WTC11 (cell line): ENCODE results near the gene FBLN7.

Source experiments
- ESRRA ChIP-seq: sonication (generic); formaldehyde crosslinking; IDR thresholded peaks from 2 replicates; pipeline ENCODE4 v1.8.1; 2022; ENCODE audit warnings: mild to moderate bottlenecking, missing genetic modification reagents, borderline replicate concordance
- NFE2L1 ChIP-seq: sonication (generic); formaldehyde crosslinking; IDR thresholded peaks from 2 replicates; pipeline ENCODE4 v1.8.1; 2023; ENCODE audit warnings: missing genetic modification reagents
- NR2C2 ChIP-seq: sonication (generic); formaldehyde crosslinking; IDR thresholded peaks from 2 replicates; pipeline ENCODE4 v1.8.0; 2022; ENCODE audit warnings: mild to moderate bottlenecking, missing genetic modification reagents
- TEAD4 ChIP-seq: sonication (generic); formaldehyde crosslinking; IDR thresholded peaks from 2 replicates; pipeline ENCODE4 v1.8.0; 2022; ENCODE audit warnings: mild to moderate bottlenecking, missing genetic modification reagents
- ZNF121 ChIP-seq: sonication (generic); formaldehyde crosslinking; IDR thresholded peaks from 2 replicates; pipeline ENCODE4 v1.8.0; 2023; ENCODE audit warnings: missing genetic modification reagents
- ZNF317 ChIP-seq: sonication (generic); formaldehyde crosslinking; IDR thresholded peaks from 2 replicates; pipeline ENCODE4 v1.8.1; 2023; ENCODE audit warnings: low read depth, mild to moderate bottlenecking, moderate library complexity, missing genetic modification reagents, borderline replicate concordance
- TF ChIP-seq, protein P1 (sequence below): sonication (generic); formaldehyde crosslinking; IDR thresholded peaks from 2 replicates; pipeline ENCODE4 v1.8.1; 2022; ENCODE audit warnings: low read depth, mild to moderate bottlenecking, moderate library complexity, missing genetic modification reagents, borderline replicate concordance
- TF ChIP-seq, protein P2 (sequence below): fragments of 250-450 bp; sonication (Bioruptor Pico); IDR thresholded peaks from 2 replicates; pipeline ENCODE4 v1.9.0; 2021; ENCODE audit warnings: mild to moderate bottlenecking
- TF ChIP-seq, protein P3 (sequence below): fragments of 200-600 bp; IDR thresholded peaks from 2 replicates; pipeline ENCODE4 v1.8.0; 2022; ENCODE audit warnings: antibody characterized with exemption
- TF ChIP-seq, protein P4 (sequence below): sonication (generic); formaldehyde crosslinking; IDR thresholded peaks from 2 replicates; pipeline ENCODE4 v1.8.1; 2023; ENCODE audit warnings: mild to moderate bottlenecking, moderate library complexity, missing genetic modification reagents

DNA sequence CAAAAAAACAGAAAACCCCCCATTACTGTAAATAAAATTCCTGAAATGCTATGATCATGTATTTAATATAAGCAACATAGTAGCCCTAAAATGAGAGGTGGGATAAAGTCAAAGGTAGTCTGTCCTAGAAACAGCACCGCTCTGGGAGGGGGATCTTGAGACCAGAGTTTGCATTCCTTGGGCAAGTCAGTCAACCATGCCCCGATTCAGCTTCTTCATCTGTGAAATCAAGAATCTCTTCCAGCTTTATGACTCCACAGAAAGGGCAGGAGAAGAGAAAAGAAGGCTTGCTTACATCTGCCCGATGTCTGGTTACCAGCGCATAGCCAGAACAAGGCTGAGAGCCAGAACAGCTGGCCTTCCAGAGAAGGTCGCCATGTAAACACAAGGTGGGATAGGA lies 2.1 kb upstream of the FBLN7 start:
- TF ChIP-seq, protein P1, sequence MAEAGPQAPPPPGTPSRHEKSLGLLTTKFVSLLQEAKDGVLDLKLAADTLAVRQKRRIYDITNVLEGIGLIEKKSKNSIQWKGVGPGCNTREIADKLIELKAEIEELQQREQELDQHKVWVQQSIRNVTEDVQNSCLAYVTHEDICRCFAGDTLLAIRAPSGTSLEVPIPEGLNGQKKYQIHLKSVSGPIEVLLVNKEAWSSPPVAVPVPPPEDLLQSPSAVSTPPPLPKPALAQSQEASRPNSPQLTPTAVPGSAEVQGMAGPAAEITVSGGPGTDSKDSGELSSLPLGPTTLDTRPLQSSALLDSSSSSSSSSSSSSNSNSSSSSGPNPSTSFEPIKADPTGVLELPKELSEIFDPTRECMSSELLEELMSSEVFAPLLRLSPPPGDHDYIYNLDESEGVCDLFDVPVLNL (CRISPR knock-in tag), result no peak
- TF ChIP-seq TEAD4 (CRISPR knock-in tag) (no peak), ZNF317 (CRISPR knock-in tag) (no peak), NR2C2 (CRISPR knock-in tag) (no peak), ESRRA (CRISPR knock-in tag) (no peak), NFE2L1 (no peak), ZNF121 (CRISPR knock-in tag) (no peak)
- TF ChIP-seq, protein P2, sequence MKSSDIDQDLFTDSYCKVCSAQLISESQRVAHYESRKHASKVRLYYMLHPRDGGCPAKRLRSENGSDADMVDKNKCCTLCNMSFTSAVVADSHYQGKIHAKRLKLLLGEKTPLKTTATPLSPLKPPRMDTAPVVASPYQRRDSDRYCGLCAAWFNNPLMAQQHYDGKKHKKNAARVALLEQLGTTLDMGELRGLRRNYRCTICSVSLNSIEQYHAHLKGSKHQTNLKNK (CRISPR knock-in tag), result no peak
- TF ChIP-seq, protein P3, sequence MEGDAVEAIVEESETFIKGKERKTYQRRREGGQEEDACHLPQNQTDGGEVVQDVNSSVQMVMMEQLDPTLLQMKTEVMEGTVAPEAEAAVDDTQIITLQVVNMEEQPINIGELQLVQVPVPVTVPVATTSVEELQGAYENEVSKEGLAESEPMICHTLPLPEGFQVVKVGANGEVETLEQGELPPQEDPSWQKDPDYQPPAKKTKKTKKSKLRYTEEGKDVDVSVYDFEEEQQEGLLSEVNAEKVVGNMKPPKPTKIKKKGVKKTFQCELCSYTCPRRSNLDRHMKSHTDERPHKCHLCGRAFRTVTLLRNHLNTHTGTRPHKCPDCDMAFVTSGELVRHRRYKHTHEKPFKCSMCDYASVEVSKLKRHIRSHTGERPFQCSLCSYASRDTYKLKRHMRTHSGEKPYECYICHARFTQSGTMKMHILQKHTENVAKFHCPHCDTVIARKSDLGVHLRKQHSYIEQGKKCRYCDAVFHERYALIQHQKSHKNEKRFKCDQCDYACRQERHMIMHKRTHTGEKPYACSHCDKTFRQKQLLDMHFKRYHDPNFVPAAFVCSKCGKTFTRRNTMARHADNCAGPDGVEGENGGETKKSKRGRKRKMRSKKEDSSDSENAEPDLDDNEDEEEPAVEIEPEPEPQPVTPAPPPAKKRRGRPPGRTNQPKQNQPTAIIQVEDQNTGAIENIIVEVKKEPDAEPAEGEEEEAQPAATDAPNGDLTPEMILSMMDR, result no peak
- TF ChIP-seq, protein P4, sequence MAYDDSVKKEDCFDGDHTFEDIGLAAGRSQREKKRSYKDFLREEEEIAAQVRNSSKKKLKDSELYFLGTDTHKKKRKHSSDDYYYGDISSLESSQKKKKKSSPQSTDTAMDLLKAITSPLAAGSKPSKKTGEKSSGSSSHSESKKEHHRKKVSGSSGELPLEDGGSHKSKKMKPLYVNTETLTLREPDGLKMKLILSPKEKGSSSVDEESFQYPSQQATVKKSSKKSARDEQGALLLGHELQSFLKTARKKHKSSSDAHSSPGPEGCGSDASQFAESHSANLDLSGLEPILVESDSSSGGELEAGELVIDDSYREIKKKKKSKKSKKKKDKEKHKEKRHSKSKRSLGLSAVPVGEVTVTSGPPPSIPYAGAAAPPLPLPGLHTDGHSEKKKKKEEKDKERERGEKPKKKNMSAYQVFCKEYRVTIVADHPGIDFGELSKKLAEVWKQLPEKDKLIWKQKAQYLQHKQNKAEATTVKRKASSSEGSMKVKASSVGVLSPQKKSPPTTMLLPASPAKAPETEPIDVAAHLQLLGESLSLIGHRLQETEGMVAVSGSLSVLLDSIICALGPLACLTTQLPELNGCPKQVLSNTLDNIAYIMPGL (CRISPR knock-in tag), result no peak
